Astrocyte of the hippocampus (primary cell): ENCODE data around the gene CNDP2.
"Not testable (repeated sequence)": the region's sequence is repeated elsewhere in the genome, so short reads cannot be mapped to it uniquely, and the experiment has no call there.

Source experiments
- DNase-seq: peaks from one replicate; pipeline ENCODE4 v3.0.0; 2011; ENCODE audit warnings: low read depth, low spot score

CNDP2 gene

GRCh38 chr18:74517236-74517630 lies 21.1 kb downstream of the CNDP2 start:
- no peak for DNase-seq

- no peak for DNase-seq
Observed at GRCh38 chr18:74518456-74519295, 22.5 kb downstream of the CNDP2 start.

- no peak for DNase-seq
Observed at GRCh38 chr18:74519320-74520095, 23.3 kb downstream of the CNDP2 start.

- DNase-seq = no peak
Observed at GRCh38 chr18:74520096-74520833, 24.1 kb downstream of the CNDP2 start.

GRCh38 chr18:74521068-74521725 lies 25.0 kb downstream of the CNDP2 start:
- DNase-seq = no peak

GRCh38 chr18:74522635-74523548 lies 26.7 kb downstream of the CNDP2 start:
- no peak for DNase-seq

- peak; percentile 54 for DNase-seq
Observed at GRCh38 chr18:74524097-74524496, 27.9 kb downstream of the CNDP2 start.

GRCh38 chr18:74524915-74525314 lies 28.8 kb downstream of the CNDP2 start:
- DNase-seq = not testable (repeated sequence)

- DNase-seq = no peak
Observed at GRCh38 chr18:74525741-74526140, 29.6 kb downstream of the CNDP2 start.

GRCh38 chr18:74526488-74526887 lies 30.3 kb downstream of the CNDP2 start:
- DNase-seq = no peak

GRCh38 chr18:74528478-74528877 lies 32.3 kb downstream of the CNDP2 start:
- DNase-seq = no peak

- no peak for DNase-seq
Observed at GRCh38 chr18:74528913-74529312, 32.8 kb downstream of the CNDP2 start.

- DNase-seq = no peak
Observed at GRCh38 chr18:74529378-74529777, 33.2 kb downstream of the CNDP2 start.

- no peak for DNase-seq
Observed at GRCh38 chr18:74529811-74530583, 33.8 kb downstream of the CNDP2 start.

- no peak for DNase-seq
Observed at GRCh38 chr18:74530584-74530862, 34.4 kb downstream of the CNDP2 start.

- DNase-seq = no peak
Observed at GRCh38 chr18:74531043-74531442, 34.9 kb downstream of the CNDP2 start.

- DNase-seq = no peak
Observed at GRCh38 chr18:74532511-74533025, 36.4 kb downstream of the CNDP2 start.

- no peak for DNase-seq
Observed at GRCh38 chr18:74533666-74534065, 37.5 kb downstream of the CNDP2 start.

- DNase-seq = no peak
Observed at GRCh38 chr18:74534150-74534969, 38.2 kb downstream of the CNDP2 start, which contains the start of gene CNDP1. Gene CNDP1, plus strand, starts transcription at chr18:74534500. Its CDS starts 168 bp downstream, at chr18:74534668.
